A673 (cell line): Measurements from ENCODE around the gene OR4C15.

ENCODE experiments used
- CTCF ChIP-seq: fragments of 300-800, 200-600 bp; sonication (generic); conservative IDR thresholded peaks from 2 replicates; pipeline ENCODE4 v1.5.1; 2017; ENCODE audit warnings: low read depth, mild to moderate bottlenecking, antibody characterized with exemption, low read length, moderate library complexity, mixed read lengths
- EZH2 ChIP-seq: fragments of 200-600 bp; sonication (generic); IDR thresholded peaks from 2 replicates; pipeline ENCODE4 v1.6.1; 2017; ENCODE audit warnings: borderline replicate concordance, low read depth, mild to moderate bottlenecking, mixed read lengths, antibody characterized with exemption, low read length; ENCODE audit not compliant: poor library complexity, severe bottlenecking

DNA sequence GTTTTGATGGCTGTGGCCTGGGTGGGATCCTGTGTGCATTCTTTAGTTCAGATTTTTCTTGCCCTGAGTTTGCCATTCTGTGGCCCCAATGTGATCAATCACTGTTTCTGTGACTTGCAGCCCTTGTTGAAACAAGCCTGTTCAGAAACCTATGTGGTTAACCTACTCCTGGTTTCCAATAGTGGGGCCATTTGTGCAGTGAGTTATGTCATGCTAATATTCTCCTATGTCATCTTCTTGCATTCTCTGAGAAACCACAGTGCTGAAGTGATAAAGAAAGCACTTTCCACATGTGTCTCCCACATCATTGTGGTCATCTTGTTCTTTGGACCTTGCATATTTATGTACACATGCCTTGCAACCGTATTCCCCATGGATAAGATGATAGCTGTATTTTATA lies 18.3 kb downstream of the OR4C15 start:
- no peak for TF ChIP-seq CTCF
- TF ChIP-seq EZH2: no peak
